H1 (cell line): Measurements from ENCODE around the gene FCN2.

Experiments used
- ASH2L ChIP-seq: fragments of 200-600, 300-600 bp; sonication (generic); IDR thresholded peaks from one replicate; pipeline ENCODE4 v1.7.1; 2017; ENCODE audit warnings: low read length
- CHD2 ChIP-seq: IDR thresholded peaks from 2 replicates; pipeline ENCODE4 v1.6.1; 2012; ENCODE audit warnings: low read length, improper control_type of control experiment
- CREB1 ChIP-seq: IDR thresholded peaks from 2 replicates; pipeline ENCODE4 v1.6.1; 2012; ENCODE audit warnings: inconsistent platforms
- CTCF ChIP-seq, 3 experiments: IDR thresholded peaks; 1 replicate in 2 of 3; 2 replicates in 1 of 3; pipeline versions ENCODE4 v1.5.1 to v1.6.1; 2011; ENCODE audit warnings: low read length in 3 of 3, mild to moderate bottlenecking in 3 of 3, inconsistent platforms in 2 of 3, low read depth in 1 of 3, moderate library complexity in 1 of 3; ENCODE audit not compliant: insufficient read depth in 1 of 3; ENCODE audit errors: control extremely low read depth in 1 of 3
- EP300 ChIP-seq, 2 experiments: IDR thresholded peaks; 1 replicate in 1 of 2; 2 replicates in 1 of 2; pipeline ENCODE4 v1.6.1; 2011 to 2012; ENCODE audit warnings: low read depth in 2 of 2, low read length in 2 of 2, mild to moderate bottlenecking in 2 of 2, borderline replicate concordance in 1 of 2, inconsistent platforms in 1 of 2, moderate library complexity in 1 of 2
- EZH2 ChIP-seq: fragments of 200-600 bp; sonication (generic); IDR thresholded peaks from 2 replicates; pipeline ENCODE4 v1.7.1; 2012; ENCODE audit warnings: low read depth, mild to moderate bottlenecking, moderate library complexity, low read length, inconsistent platforms; ENCODE audit not compliant: severe bottlenecking
- GABPA ChIP-seq: IDR thresholded peaks from 2 replicates; pipeline ENCODE4 v1.6.1; 2011; ENCODE audit warnings: mild to moderate bottlenecking, low read length, moderate library complexity, borderline replicate concordance; ENCODE audit not compliant: insufficient read depth
- GTF2F1 ChIP-seq: IDR thresholded peaks from 2 replicates; pipeline ENCODE4 v1.6.1; 2012; ENCODE audit warnings: low read depth, low read length, improper control_type of control experiment, borderline replicate concordance
- JUN ChIP-seq: IDR thresholded peaks from 2 replicates; pipeline ENCODE4 v1.6.1; 2011; ENCODE audit warnings: low read depth, mild to moderate bottlenecking, improper control_type of control experiment, low read length
- NANOG ChIP-seq: IDR thresholded peaks from 2 replicates; pipeline ENCODE4 v1.6.1; 2011; ENCODE audit warnings: low read length, low read depth, mild to moderate bottlenecking, inconsistent platforms; ENCODE audit not compliant: insufficient read depth, poor library complexity, severe bottlenecking
- RAD21 ChIP-seq, 2 experiments: IDR thresholded peaks in 1 of 2; conservative IDR thresholded peaks in 1 of 2; 2 replicates each; pipeline ENCODE4 v1.6.1; 2011; ENCODE audit warnings: low read depth in 2 of 2, low read length in 2 of 2, improper control_type of control experiment in 1 of 2, inconsistent platforms in 1 of 2, mild to moderate bottlenecking in 1 of 2, moderate library complexity in 1 of 2
- RNF2 ChIP-seq: fragments of 200-900, 300-1000 bp; sonication (generic); IDR thresholded peaks from 2 replicates; pipeline ENCODE4 v1.7.1; 2016; ENCODE audit warnings: borderline replicate concordance, low read depth, mild to moderate bottlenecking, antibody characterized with exemption, low read length; ENCODE audit not compliant: poor library complexity, severe bottlenecking; ENCODE audit errors: missing control alignments
- SRF ChIP-seq: IDR thresholded peaks from 2 replicates; pipeline ENCODE4 v1.6.1; 2011; ENCODE audit warnings: mild to moderate bottlenecking, low read depth, low read length, moderate library complexity
- TF ChIP-seq, protein P1 (sequence below): IDR thresholded peaks from 2 replicates; pipeline ENCODE4 v1.6.1; 2011; ENCODE audit warnings: low read depth, mild to moderate bottlenecking, low read length; ENCODE audit not compliant: insufficient read depth

- TF ChIP-seq CHD2 (no peak), CTCF (IDR thresholded peaks at IDR 0.05; ENCODE audit: control extremely low read depth in 1 of 3, insufficient read depth in 1 of 3, low read depth in 1 of 3, low read length in 3 of 3) (no peak), GTF2F1 (no peak), SRF (no peak), RAD21 (IDR thresholded peaks at IDR 0.05 in 1 of 2, conservative IDR thresholded peaks at IDR 0.05 in 1 of 2; ENCODE audit: low read depth in 2 of 2, low read length in 2 of 2) (no peak), GABPA (no peak), EZH2 (no peak), EP300 (IDR thresholded peaks at IDR 0.05; ENCODE audit: borderline replicate concordance in 1 of 2, low read depth in 2 of 2, low read length in 2 of 2) (no peak), NANOG (no peak), JUN (no peak), ASH2L (no peak), CREB1 (no peak), RNF2 (no peak)
- TF ChIP-seq, protein P1, sequence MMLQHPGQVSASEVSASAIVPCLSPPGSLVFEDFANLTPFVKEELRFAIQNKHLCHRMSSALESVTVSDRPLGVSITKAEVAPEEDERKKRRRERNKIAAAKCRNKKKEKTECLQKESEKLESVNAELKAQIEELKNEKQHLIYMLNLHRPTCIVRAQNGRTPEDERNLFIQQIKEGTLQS = no peak
These were observed 37.1 kb downstream of the FCN2 start, which contains the start of gene FCN1 for GRCh38 chr9:134917431-134918373.
